GM19023 (cell line): ENCODE results near the gene TTF2.
A peak's percentile ranks its signal among the peaks of the same experiment; 100 is the strongest.

Experiments
- ATAC-seq: cut with Tn5 transposase; IDR thresholded peaks from one replicate; pipeline ENCODE4 v1.9.1; 2021; ENCODE audit warnings: mild to moderate bottlenecking, moderate library complexity; ENCODE audit not compliant: unreplicated experiment

TTF2 gene

GRCh38 chr1:117045644-117046043 is 14.5 kb upstream of the TTF2 start:
- no peak for ATAC-seq

- ATAC-seq = no peak
Observed at GRCh38 chr1:117046781-117047180, 13.3 kb upstream of the TTF2 start.

DNA sequence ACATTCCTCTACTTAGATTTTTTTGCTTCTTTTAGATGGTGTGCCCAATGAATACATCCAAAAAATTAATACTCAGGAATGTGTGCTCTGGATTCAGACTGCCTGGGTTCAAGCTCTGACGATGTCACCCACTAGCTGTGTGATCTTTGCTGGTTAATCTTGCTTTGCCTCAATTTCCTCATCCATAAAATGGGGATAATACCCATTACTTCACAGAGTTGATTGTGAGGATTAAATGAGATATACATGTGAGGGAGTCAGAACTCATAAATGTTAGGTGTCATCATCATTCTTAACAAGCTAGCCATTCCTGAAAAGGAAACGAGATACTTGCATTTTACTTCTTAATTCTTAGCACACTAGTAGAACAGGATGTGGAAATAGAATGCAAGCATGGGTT is 12.9 kb upstream of the TTF2 start:
- no peak for ATAC-seq

DNA sequence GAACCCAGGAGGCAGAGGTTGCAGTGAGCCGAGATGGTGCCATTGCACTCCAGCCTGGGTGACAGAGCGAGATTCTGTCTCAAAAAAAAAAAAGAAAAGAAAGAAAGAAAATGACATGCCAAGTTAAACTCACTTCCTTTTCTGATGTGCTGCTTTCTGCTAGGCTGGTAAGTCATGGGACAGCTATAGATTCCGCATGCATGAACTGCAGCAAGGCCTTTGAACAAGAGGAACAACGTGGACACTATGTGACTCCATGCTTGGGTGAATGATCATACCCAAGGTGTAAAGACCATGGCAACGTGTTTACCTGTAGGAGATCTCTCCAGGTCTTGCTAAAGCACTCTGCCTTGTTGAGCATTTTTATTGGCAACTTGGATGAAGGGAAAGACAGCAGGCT is 10.3 kb upstream of the TTF2 start:
- ATAC-seq = no peak

DNA sequence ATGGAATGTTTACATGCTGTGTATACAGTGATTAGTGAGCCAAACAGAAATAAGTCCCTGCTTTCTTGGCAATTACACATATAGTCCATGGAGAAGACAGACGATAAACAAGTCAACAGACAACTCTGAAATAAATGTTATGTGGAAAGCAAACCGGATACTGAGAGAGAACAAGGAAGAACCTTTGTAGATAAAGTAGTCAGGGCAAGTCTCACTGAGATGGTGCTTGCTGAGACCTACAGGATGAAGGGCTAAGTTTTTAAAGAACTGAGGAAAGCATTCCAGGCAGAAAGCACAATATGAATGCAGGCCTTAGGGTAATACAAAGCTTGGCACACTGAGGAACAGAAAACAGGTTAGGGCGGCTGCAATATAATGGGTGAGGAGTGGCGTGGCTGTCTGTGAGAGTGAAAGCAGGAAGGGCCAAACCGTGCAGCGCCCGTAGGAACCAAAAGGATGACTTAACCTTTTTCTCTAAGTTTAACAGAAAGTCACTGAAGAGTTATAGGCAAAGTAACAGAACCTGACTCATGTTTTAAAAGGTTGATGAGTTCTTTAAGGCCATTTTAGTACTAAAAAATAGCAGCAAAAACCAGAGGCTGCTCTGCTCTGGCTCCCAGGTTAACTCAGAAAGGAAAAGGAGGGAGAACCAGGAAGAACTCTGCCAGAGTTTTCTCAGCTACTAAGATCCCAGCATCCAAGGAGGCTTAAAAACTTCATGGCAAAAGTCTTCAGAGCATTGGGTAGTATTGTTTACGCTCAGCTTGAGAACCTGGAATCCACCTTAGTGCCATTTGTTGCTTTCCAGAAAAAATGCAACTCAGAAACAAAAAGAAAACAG is 8.7 kb upstream of the TTF2 start:
- ATAC-seq = peak; percentile 79

DNA sequence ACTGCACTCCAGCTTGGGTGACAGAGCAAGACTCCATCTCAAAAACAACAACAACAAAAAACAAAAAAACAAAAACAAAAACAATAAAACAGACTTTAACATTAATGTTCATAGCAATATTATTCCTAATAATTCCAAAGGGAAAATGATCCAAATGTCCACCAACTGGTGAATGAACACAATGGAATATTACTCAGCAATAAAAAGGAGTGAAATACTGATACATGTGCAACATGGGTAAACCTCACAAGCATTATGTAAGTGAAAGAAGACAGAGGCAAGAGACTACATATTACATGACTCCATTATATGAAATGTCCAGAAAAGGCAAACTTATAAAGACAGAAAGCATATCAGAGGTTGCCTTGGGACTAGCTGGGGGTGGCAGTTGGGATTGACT is 6.1 kb upstream of the TTF2 start:
- no peak for ATAC-seq

- ATAC-seq = no peak
Observed at GRCh38 chr1:117058810-117059209, 1.3 kb upstream of the TTF2 start.

GRCh38 chr1:117059334-117059677 is 820 bp upstream of the TTF2 start:
- ATAC-seq = peak; percentile 29

DNA sequence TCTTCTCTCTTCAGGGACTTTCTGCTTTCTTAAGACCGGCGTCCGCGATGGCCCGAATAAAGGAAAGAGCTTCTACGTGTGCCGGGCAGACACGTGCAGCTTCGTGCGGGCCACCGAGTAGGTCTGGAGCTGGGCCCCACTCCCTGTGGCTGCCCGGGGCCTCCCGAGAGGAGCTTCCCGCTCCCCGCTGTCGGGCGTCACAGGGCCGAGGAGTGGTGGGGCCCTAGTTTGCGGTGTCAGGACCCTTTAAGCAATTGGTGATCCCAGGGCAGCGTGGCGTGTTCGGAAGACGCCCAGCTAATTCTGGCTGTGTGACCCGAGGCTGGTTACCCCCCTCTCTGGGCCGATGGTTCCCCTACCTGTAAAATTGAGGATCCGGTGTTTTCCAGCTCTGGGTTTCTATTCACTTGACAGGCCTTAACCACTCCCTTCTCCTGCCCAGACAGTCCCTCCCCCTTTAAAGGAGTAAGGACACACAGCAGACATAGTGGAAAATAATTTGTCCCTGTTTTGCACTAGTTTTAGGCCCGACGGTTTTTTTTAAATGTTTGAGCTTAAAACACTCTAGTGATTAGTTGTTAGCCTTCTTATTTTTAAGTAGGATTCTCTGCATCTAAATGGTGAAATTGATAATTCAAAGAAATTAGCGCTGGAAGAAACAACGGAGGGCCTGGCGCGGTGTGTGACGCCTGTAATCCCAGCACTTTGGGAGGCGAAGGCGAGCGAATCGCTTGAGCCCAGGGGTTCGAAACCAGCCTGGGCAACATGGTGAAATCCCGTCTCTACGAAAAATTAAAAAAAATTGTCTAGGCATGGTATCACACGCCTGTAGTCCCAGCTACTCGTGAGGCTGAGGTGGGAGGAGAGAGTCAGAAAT is 553 bp downstream of the TTF2 start:
- ATAC-seq = peak; percentile 17

DNA sequence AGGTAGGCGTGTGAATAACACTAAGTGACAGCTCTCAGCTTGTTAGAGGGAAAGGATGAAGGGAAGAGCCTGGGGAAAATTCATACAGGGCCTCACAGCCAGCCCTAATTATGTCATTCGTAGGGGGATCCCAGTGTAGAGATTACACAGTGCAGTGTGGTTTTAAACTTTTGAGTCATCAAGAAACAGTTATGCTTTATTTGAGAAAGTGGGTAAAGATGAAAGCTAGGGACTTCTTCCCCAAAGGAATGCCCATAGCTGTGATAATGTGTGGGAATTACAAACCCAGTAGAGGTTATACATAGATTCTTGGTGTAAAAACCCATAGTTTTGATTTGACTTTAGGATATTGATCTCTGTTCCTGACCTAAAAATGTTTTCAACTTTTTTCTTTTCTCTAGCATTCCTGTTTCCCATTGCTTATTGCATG is 1.9 kb downstream of the TTF2 start:
- no peak for ATAC-seq

DNA sequence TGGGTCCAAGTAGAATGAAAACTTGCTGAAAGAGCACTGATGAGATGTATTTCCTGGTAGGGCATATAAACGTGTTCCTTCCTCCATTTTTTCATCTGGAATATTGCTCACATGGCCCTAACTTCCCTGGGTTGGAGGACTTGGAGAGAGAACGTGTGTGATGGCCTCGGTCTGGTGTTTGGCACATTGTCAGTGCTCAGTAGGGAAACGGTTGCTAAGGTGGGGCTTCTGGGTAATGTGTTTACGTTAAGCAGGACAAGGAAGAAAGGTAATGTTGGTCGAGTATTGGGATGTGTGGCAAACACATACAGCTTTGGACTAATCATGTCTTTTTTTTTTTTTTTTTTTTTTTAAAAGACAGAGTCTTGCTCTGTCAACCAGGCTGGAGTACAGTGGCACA is 6.2 kb downstream of the TTF2 start:
- ATAC-seq = no peak

GRCh38 chr1:117067533-117068370 is 7.6 kb downstream of the TTF2 start:
- ATAC-seq = no peak

- ATAC-seq = no peak
Observed at GRCh38 chr1:117068580-117068979, 8.5 kb downstream of the TTF2 start.

DNA sequence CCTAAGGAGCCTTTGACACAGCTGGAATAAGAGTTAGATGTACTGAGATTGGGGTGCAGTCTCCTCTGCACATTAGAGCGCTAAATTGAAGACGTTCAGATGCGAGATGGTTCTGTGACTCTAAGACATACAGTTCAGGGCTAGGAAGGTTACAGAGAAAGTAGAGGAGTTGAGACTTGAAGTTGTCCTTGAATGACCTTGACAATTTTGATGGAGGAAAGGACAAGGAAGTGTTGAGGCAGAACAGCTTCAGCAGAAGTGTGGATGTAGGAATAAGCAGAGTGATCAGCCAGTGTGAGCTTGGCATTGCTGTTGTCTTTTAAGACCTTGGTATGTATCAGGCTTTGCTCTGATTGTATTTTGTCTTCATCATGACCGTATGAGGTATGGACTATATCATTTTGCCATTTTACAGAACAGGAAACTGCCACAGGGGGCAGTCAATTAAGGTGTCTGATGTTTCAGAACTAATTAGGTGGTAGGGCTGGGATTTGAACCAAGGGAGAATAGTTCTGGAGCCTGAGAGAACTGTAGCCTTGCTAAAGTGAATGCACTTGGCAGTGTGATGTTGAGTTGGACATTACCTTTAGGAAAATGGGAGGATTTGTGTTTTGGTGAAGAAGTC is 9.2 kb downstream of the TTF2 start:
- no peak for ATAC-seq

GRCh38 chr1:117070124-117070523 is 10.0 kb downstream of the TTF2 start:
- ATAC-seq = no peak

GRCh38 chr1:117076648-117077047 is 16.5 kb downstream of the TTF2 start:
- ATAC-seq = no peak

- no peak for ATAC-seq
Observed at GRCh38 chr1:117077267-117077666, 17.1 kb downstream of the TTF2 start.

DNA sequence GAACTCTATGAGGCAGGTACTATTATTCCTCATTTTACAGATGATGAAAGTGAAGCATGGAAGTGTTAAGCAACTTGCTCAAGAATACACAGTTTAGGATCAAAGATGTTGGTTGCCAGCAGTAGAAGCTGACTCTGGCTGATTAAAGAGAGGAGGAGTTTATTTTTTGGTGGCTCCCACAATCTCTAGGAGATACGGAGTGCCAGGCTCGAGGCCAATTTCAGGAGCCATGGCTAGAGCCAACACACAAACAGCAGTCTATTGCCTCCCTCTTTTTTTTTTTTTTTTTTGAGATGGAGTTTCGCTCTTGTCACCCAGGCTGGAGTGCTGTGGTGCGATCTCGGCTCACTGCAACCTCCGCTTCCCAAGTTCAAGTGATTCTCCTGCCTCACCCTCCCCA is 19.6 kb downstream of the TTF2 start:
- no peak for ATAC-seq

GRCh38 chr1:117084231-117084630 is 24.1 kb downstream of the TTF2 start:
- no peak for ATAC-seq

DNA sequence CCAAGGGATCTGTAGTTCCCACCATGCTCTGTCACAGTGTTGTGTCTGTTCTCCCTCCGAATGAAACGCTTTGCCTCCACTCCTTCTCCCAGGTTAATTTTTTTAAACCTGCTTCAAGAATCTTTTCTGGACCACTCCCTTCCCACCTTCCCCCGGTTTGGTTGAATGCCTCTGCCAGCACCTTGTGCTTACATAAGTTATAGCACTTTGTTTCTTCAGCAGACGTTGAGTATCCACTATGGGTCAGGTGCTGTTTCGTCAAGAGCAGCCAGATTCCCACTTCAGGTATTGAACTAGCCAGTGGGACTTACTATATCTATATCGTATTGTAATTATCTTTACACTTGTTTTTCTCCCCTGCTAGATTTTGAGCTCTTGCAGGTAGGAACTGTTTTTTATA is 27.6 kb downstream of the TTF2 start:
- no peak for ATAC-seq

DNA sequence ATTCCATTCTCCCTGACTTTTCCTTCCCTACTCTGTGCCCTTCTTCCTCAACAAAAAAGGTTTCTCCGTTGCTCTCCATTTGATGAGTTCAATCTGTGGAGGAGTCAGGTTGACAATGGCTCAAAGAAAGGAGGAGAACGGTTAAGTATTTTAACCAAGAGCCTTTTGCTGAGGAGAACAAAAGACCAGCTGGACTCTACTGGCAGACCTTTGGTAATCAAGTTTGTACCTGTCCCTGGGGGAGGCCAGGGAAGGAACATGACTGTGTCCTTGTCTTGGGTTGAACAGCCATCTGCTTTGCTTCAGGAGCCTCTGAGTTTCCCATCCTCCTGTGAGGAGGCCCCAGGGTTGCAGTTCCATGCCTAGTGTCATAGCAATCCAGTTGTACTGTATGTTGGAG is 29.9 kb downstream of the TTF2 start:
- no peak for ATAC-seq
